HEK293 (cell line): Measurements from ENCODE around the gene TBC1D14.

Experiments used
- CTCF ChIA-PET: fragments of 350-600 bp; formaldehyde crosslinking; extraction: SDS; loops from one replicate; lab custom pipeline; 2021; ENCODE audit warnings: antibody characterized with exemption; lab: Yijun Ruan, JAX
- POLR2A ChIA-PET: fragments of 300-600 bp; formaldehyde crosslinking; extraction: SDS; loops from one replicate; lab custom pipeline; 2020; ENCODE audit warnings: antibody characterized with exemption, inconsistent platforms; lab: Yijun Ruan, JAX
- H3K27ac ChIP-seq: fragments of 200-500 bp; sonication (Bioruptor generic); 2 replicates; pipeline ENCODE4 v1.5.1; 2014; ENCODE audit warnings: low read depth, low read length, control low read depth, inconsistent platforms; ENCODE audit errors: extremely low read depth
- H3K36me3 ChIP-seq, 2 experiments: fragments of 200-500 bp in 1 of 2; sonication (Bioruptor generic) in 1 of 2; 1 replicate in 1 of 2; 2 replicates in 1 of 2; pipeline ENCODE4 v1.5.1; 2014 to 2017; ENCODE audit warnings: inconsistent platforms in 2 of 2, low read length in 2 of 2; ENCODE audit not compliant: control insufficient read depth in 2 of 2, insufficient read depth in 1 of 2
- H3K4me1 ChIP-seq: fragments of 200-500 bp; sonication (Bioruptor generic); 2 replicates; pipeline ENCODE4 v1.5.1; 2014; ENCODE audit warnings: mild to moderate bottlenecking, low read length, inconsistent platforms; ENCODE audit not compliant: control insufficient read depth, insufficient read depth
- H3K4me3 ChIP-seq: 2 replicates; pipeline ENCODE4 v1.5.1; 2011; ENCODE audit warnings: low read depth, mild to moderate bottlenecking, control low read depth, low read length, moderate library complexity
- H3K9me3 ChIP-seq: fragments of 200-500 bp; sonication (Bioruptor generic); 2 replicates; pipeline ENCODE4 v1.5.1; 2014; ENCODE audit warnings: low read depth, low read length, inconsistent platforms; ENCODE audit not compliant: control insufficient read depth, insufficient read depth
- ELK4 ChIP-seq: IDR thresholded peaks from 2 replicates; pipeline ENCODE4 v1.6.1; 2011; ENCODE audit warnings: mild to moderate bottlenecking, low read depth, low read length, borderline replicate concordance
- PRDM10 ChIP-seq: fragments of 450-650 bp; formaldehyde crosslinking; IDR thresholded peaks from 2 replicates; pipeline ENCODE4 v1.5.1; 2016; ENCODE audit warnings: missing biosample characterization, missing genetic modification characterization
- PRDM2 ChIP-seq: fragments of 450-650 bp; formaldehyde crosslinking; IDR thresholded peaks from 2 replicates; pipeline ENCODE4 v1.5.1; 2016; ENCODE audit warnings: missing biosample characterization, missing genetic modification characterization, borderline replicate concordance
- SALL2 ChIP-seq: fragments of 450-650 bp; formaldehyde crosslinking; IDR thresholded peaks from 2 replicates; pipeline ENCODE4 v1.5.0; 2017; ENCODE audit warnings: missing biosample characterization, mild to moderate bottlenecking, missing genetic modification characterization, borderline replicate concordance
- SCRT1 ChIP-seq: fragments of 450-650 bp; formaldehyde crosslinking; IDR thresholded peaks from 2 replicates; pipeline ENCODE4 v1.5.1; 2016; ENCODE audit warnings: missing biosample characterization, missing genetic modification characterization, borderline replicate concordance
- ZEB2 ChIP-seq: fragments of 450-650 bp; formaldehyde crosslinking; IDR thresholded peaks from 2 replicates; pipeline ENCODE4 v1.5.1; 2016; ENCODE audit warnings: missing biosample characterization, missing genetic modification characterization
- ZFP3 ChIP-seq: fragments of 450-650 bp; formaldehyde crosslinking; IDR thresholded peaks from 2 replicates; pipeline ENCODE4 v1.5.1; 2016; ENCODE audit warnings: low read depth, missing biosample characterization, missing genetic modification characterization
- ZNF248 ChIP-seq: fragments of 450-650 bp; formaldehyde crosslinking; IDR thresholded peaks from 2 replicates; pipeline ENCODE4 v1.5.1; 2017; ENCODE audit warnings: missing biosample characterization, missing genetic modification characterization
- ZNF518A ChIP-seq: fragments of 450-650 bp; formaldehyde crosslinking; conservative IDR thresholded peaks from 2 replicates; pipeline ENCODE4 v1.5.1; 2016; ENCODE audit warnings: low read depth, missing biosample characterization, missing genetic modification characterization
- ZNF645 ChIP-seq: fragments of 450-650 bp; formaldehyde crosslinking; IDR thresholded peaks from 2 replicates; pipeline ENCODE4; 2016; ENCODE audit warnings: missing biosample characterization, missing genetic modification characterization
- ZNF660 ChIP-seq: fragments of 450-650 bp; IDR thresholded peaks from 2 replicates; pipeline ENCODE4 v1.5.1; 2018; ENCODE audit warnings: missing biosample characterization, mild to moderate bottlenecking, missing genetic modification characterization

The TBC1D14 gene

GRCh38 chr4:6991771-6992557, 82.3 kb downstream of the TBC1D14 start:
- CTCF ChIA-PET = interaction anchor here (1.2 kb wide), 1 partner anchor 118 kb away, joined by 3 read pairs; no protein-coding TSS in a partner anchor
- no peaks in the 10 kb centered on the region for H3K9me3 ChIP-seq
- no peaks in the 10 kb centered on the region; the same call in 1 of the 2 replicates for H3K4me1 ChIP-seq
- no peak overlapping the region for H3K27ac ChIP-seq
- no peak for TF ChIP-seq ZNF660 (tag by site-specific recombination)
- peak; percentile 57; the same call in 1 of the 2 replicates for TF ChIP-seq PRDM10 (tag by site-specific recombination)
- H3K36me3 ChIP-seq = peaks cover under 1 to 41% of the 10 kb centered on the region in 2 experiments; a peak in 2 of 3 replicates
- H3K4me3 ChIP-seq = no peak overlapping the region
- POLR2A ChIA-PET = no interaction called here

- H3K9me3 ChIP-seq = no peaks in the 10 kb centered on the region
- no peaks in the 10 kb centered on the region; the same call in 1 of the 2 replicates for H3K4me1 ChIP-seq
- no peak overlapping the region for H3K27ac ChIP-seq
- POLR2A ChIA-PET = no interaction called here
- no peak overlapping the region for H3K4me3 ChIP-seq
- no peak for TF ChIP-seq SCRT1 (tag by site-specific recombination)
- no peak for TF ChIP-seq ZFP3 (tag by site-specific recombination)
- TF ChIP-seq ZNF518A (tag by site-specific recombination) = no peak
- TF ChIP-seq ZEB2 = no peak
- no peak for TF ChIP-seq ZNF248 (tag by site-specific recombination)
- no peak for TF ChIP-seq PRDM2
- no peak for TF ChIP-seq ELK4
- no peak for TF ChIP-seq ZNF645 (tag by site-specific recombination)
- no peak for TF ChIP-seq SALL2
- H3K36me3 ChIP-seq = peaks cover 5 to 49% of the 10 kb centered on the region in 2 experiments; a peak in 2 of 3 replicates
- CTCF ChIA-PET = interaction anchor here (1.4 kb wide), 1 partner anchor 78 kb away, joined by 3 read pairs; no protein-coding TSS in a partner anchor
These were observed 83.4 kb downstream of the TBC1D14 start for GRCh38 chr4:6992728-6993677.
